ENCODE measurements around the gene GATAD2B. TPM values are rescaled to one million over a fixed set of nuclear protein-coding genes. Genes with fewer than 3 reads are reported as not detected.

The GATAD2B gene
- total RNA-seq, 4 donors from 2014 or later: 20.1 to 28.8 (median 21.5) TPM

- Histone ChIP-seq H3K4me3 (replicated peaks in 1 of 3) (no peak overlapping the region), H3K4me1 (peaks cover 9 to 35% of the 10 kb centered on the region in 2 donors), H3K27ac (no peak overlapping the region), H3K27me3 (no peaks in the 10 kb centered on the region), H3K9me3 (no peaks in the 10 kb centered on the region), H3K36me3 (no peaks in the 10 kb centered on the region)
- intact Hi-C loops (cut with DNase I): no loop called here
- 69 to 88% methylated on average over 3 to 4 of the region's 4 CpGs for WGBS, 2 donors
- no peak for DNase-seq
- no peak for TF ChIP-seq POLR2A (IDR thresholded peaks at IDR 0.05)
- TF ChIP-seq CTCF (IDR thresholded peaks at IDR 0.05): no peak
These were observed 142.2 kb downstream of the GATAD2B start for GRCh38 chr1:153780551-153780950.

- Histone ChIP-seq H3K27me3 (no peaks in the 10 kb centered on the region), H3K27ac (no peak overlapping the region), H3K9me3 (no peaks in the 10 kb centered on the region), H3K36me3 (no peaks in the 10 kb centered on the region), H3K4me3 (replicated peaks in 1 of 3) (no peak overlapping the region), H3K4me1 (peaks cover 9 to 35% of the 10 kb centered on the region in 2 donors)
- intact Hi-C loops (cut with DNase I): no loop called here
- 73 to 85% methylated on average over 17 of the region's 17 CpGs for WGBS, 2 donors
- TF ChIP-seq POLR2A (IDR thresholded peaks at IDR 0.05) (no peak), CTCF (IDR thresholded peaks at IDR 0.05) (no peak)
- DNase-seq: no peak
These were observed 142.8 kb downstream of the GATAD2B start for GRCh38 chr1:153779781-153780541.

GRCh38 chr1:153778824-153779519, 143.8 kb downstream of the GATAD2B start:
- intact Hi-C loops (cut with DNase I): no loop called here
- no peaks in the 10 kb centered on the region for H3K27me3 ChIP-seq
- TF ChIP-seq CTCF (IDR thresholded peaks at IDR 0.05) (no peak), POLR2A (IDR thresholded peaks at IDR 0.05) (no peak)
- DNase-seq: no peak
- H3K4me1 ChIP-seq: peaks cover 17 to 45% of the 10 kb centered on the region in 2 donors
- H3K9me3 ChIP-seq: no peaks in the 10 kb centered on the region
- H3K27ac ChIP-seq: no peak overlapping the region
- H3K36me3 ChIP-seq: no peaks in the 10 kb centered on the region
- H3K4me3 ChIP-seq (replicated peaks in 1 of 3): no peak overlapping the region
- 92 to 93% methylated on average over 17 to 18 of the region's 18 CpGs for WGBS, 2 donors

- no peak for DNase-seq
- TF ChIP-seq CTCF (IDR thresholded peaks at IDR 0.05) (no peak), POLR2A (IDR thresholded peaks at IDR 0.05) (no peak)
- H3K4me3 ChIP-seq (replicated peaks in 1 of 3): no peak overlapping the region
- 85 to 90% methylated on average over 21 of the region's 22 CpGs for WGBS, 2 donors
- H3K4me1 ChIP-seq: peaks cover 17 to 50% of the 10 kb centered on the region in 2 donors
- no peak overlapping the region for H3K27ac ChIP-seq
- H3K36me3 ChIP-seq: peaks cover 0 to 3% of the 10 kb centered on the region in 2 donors
- intact Hi-C loops (cut with DNase I): no loop called here
- H3K9me3 ChIP-seq: no peaks in the 10 kb centered on the region
- H3K27me3 ChIP-seq: no peaks in the 10 kb centered on the region
These were observed 144.5 kb downstream of the GATAD2B start for GRCh38 chr1:153778051-153778823.

Measured in thyroid gland (tissue), 4 donors.